Measurements from ENCODE around the gene PTPN20.

GRCh38 chr10:47024046-47024322 is 112.8 kb downstream of the PTPN20 start:
- TF ChIP-seq CTCF (IDR thresholded peaks at IDR 0.05), result no peak
- TF ChIP-seq TCF7L2 (IDR thresholded peaks at IDR 0.05; ENCODE audit: low read depth, low read length), result no peak
- no peak for TF ChIP-seq POLR2AphosphoS5 (IDR thresholded peaks at IDR 0.05; ENCODE audit: low read depth, low read length)

All from Panc1 (cell line).